Endothelial cell of umbilical vein (primary cell): ENCODE data around the gene PLD6. TPM values are rescaled to one million over a fixed set of nuclear protein-coding genes. Genes with fewer than 3 reads are reported as not detected.

ENCODE experiments used
- BruUV-seq: library from RNA; stranded (reverse); fragments of 400-500 nt; replicated peaks from 2 replicates; lab custom pipeline; 2021; lab: Mats Ljungman, UMichigan
- CTCF ChIA-PET: fragments of 300-600, 350-600 bp; sonication (Branson Sonifier 250); formaldehyde crosslinking; loops from one replicate; lab custom pipeline; 2021; ENCODE audit warnings: antibody characterized with exemption, inconsistent platforms; lab: Charles Lee
- POLR2A ChIA-PET: fragments of 300-600, 350-600 bp; sonication (Branson Sonifier 250); formaldehyde crosslinking; loops from one replicate; lab custom pipeline; 2021; ENCODE audit warnings: antibody characterized with exemption, inconsistent platforms; lab: Charles Lee
- DNase-seq: peaks from one replicate; pipeline ENCODE4 v3.0.0-alpha.2; 2011; ENCODE audit warnings: low read depth, low spot score
- FAIRE-seq: peaks from 2 replicates; lab custom pipeline; 2011; peaks lifted over from hg19 to GRCh38; lab: Jason Lieb, UNC
- H2AFZ ChIP-seq: 2 replicates; pipeline ENCODE4 v1.6.0; 2012; ENCODE audit warnings: low read depth, low read length, control low read depth, inconsistent platforms
- H3K27ac ChIP-seq: 2 replicates; pipeline ENCODE4 v1.5.1; 2011; ENCODE audit warnings: low read depth, mild to moderate bottlenecking, control low read depth, low read length, moderate library complexity; ENCODE audit not compliant: insufficient read depth
- H3K27me3 ChIP-seq, 2 experiments: 2 replicates each; pipeline versions ENCODE4 v1.6.0 to v1.6.1; 2011; ENCODE audit warnings: low read length in 2 of 2, mixed read lengths in 1 of 2; ENCODE audit not compliant: control insufficient read depth in 2 of 2, insufficient read depth in 2 of 2
- H3K36me3 ChIP-seq, 2 experiments: 2 replicates in 1 of 2; 3 replicates in 1 of 2; pipeline ENCODE4 v1.5.1; 2011; ENCODE audit warnings: low read length in 2 of 2, mild to moderate bottlenecking in 1 of 2, moderate library complexity in 1 of 2; ENCODE audit not compliant: control insufficient read depth in 2 of 2, insufficient read depth in 2 of 2; ENCODE audit errors: extremely low read depth in 1 of 2
- H3K4me1 ChIP-seq: 3 replicates; pipeline ENCODE4 v1.5.1; 2011; ENCODE audit warnings: mild to moderate bottlenecking, low read length; ENCODE audit not compliant: control insufficient read depth, insufficient read depth; ENCODE audit errors: extremely low read depth
- H3K4me2 ChIP-seq: 2 replicates; pipeline ENCODE4 v1.6.1; 2011; ENCODE audit warnings: low read length, control low read depth, mixed read lengths; ENCODE audit not compliant: insufficient read depth
- H3K4me3 ChIP-seq, 3 experiments: fragments of 200-600 bp in 1 of 3; sonication (generic), shearing (Covaris generic) in 1 of 3; replicated peaks in 1 of 3; 2 replicates each; pipeline ENCODE4 v1.5.1; 2011 to 2016; ENCODE audit warnings: control low read depth in 3 of 3, low read length in 3 of 3, mild to moderate bottlenecking in 2 of 3, inconsistent platforms in 1 of 3, low read depth in 1 of 3, moderate library complexity in 1 of 3; ENCODE audit not compliant: insufficient read depth in 1 of 3
- H3K79me2 ChIP-seq: 2 replicates; pipeline ENCODE4 v1.6.0; 2012; ENCODE audit warnings: low read length, inconsistent platforms; ENCODE audit not compliant: control insufficient read depth, insufficient read depth
- H3K9ac ChIP-seq: replicated peaks from 2 replicates; pipeline ENCODE3; 2011; ENCODE audit warnings: low read length, control low read depth; ENCODE audit not compliant: insufficient read depth; ENCODE audit errors: extremely low read depth
- H3K9me1 ChIP-seq: replicated peaks from 3 replicates; pipeline ENCODE4 v1.6.0; 2011; ENCODE audit warnings: mild to moderate bottlenecking, low read length; ENCODE audit not compliant: control insufficient read depth, insufficient read depth; ENCODE audit errors: extremely low read depth
- H3K9me3 ChIP-seq: replicated peaks from 2 replicates; pipeline ENCODE4 v1.5.1; 2012; ENCODE audit warnings: low read length, inconsistent platforms; ENCODE audit not compliant: control insufficient read depth, insufficient read depth
- H4K20me1 ChIP-seq: replicated peaks from 2 replicates; pipeline ENCODE3; 2011; ENCODE audit warnings: mild to moderate bottlenecking, low read length; ENCODE audit not compliant: control insufficient read depth, insufficient read depth; ENCODE audit errors: extremely low read depth
- CTCF ChIP-seq, 2 donors: IDR thresholded peaks; 1 replicate in 1 of 2; 2 replicates in 1 of 2; pipeline ENCODE4 v1.5.1; 2011; ENCODE audit warnings: low read length in 2 of 2, mild to moderate bottlenecking in 2 of 2, moderate library complexity in 2 of 2, control low read depth in 1 of 2, inconsistent platforms in 1 of 2, low read depth in 1 of 2; ENCODE audit not compliant: insufficient read depth in 1 of 2; ENCODE audit errors: extremely low read depth in 1 of 2
- EZH2 ChIP-seq: IDR thresholded peaks from 2 replicates; pipeline ENCODE4 v1.6.1; 2012; ENCODE audit warnings: borderline replicate concordance, low read depth, mild to moderate bottlenecking, moderate library complexity, low read length, inconsistent platforms; ENCODE audit not compliant: severe bottlenecking
- FOS ChIP-seq: IDR thresholded peaks from 2 replicates; pipeline ENCODE4 v1.6.1; 2011; ENCODE audit warnings: mild to moderate bottlenecking, low read length, moderate library complexity, borderline replicate concordance; ENCODE audit not compliant: insufficient read depth
- GATA2 ChIP-seq: IDR thresholded peaks from 2 replicates; pipeline ENCODE4 v1.7.0; 2011; ENCODE audit warnings: low read depth, mild to moderate bottlenecking, moderate library complexity, mixed read lengths, low read length; ENCODE audit not compliant: insufficient read length, insufficient read depth
- JUN ChIP-seq: IDR thresholded peaks from 2 replicates; pipeline ENCODE4 v1.6.1; 2011; ENCODE audit warnings: borderline replicate concordance, low read depth; ENCODE audit not compliant: insufficient read length, insufficient read depth
- MAX ChIP-seq: IDR thresholded peaks from 2 replicates; pipeline ENCODE4 v1.6.1; 2011; ENCODE audit not compliant: insufficient read depth, insufficient read length
- MYC ChIP-seq: IDR thresholded peaks from one replicate; pipeline ENCODE4 v1.6.1; 2011; ENCODE audit warnings: mild to moderate bottlenecking, low read depth, low read length
- POLR2A ChIP-seq: IDR thresholded peaks from 2 replicates; pipeline ENCODE4 v1.6.1; 2012; ENCODE audit warnings: low read depth, mild to moderate bottlenecking, control low read depth, low read length
- POLR2AphosphoS5 ChIP-seq: IDR thresholded peaks from 2 replicates; pipeline ENCODE4 v1.6.1; 2012; ENCODE audit warnings: low read depth, mild to moderate bottlenecking, control low read depth, low read length, moderate library complexity; ENCODE audit not compliant: insufficient read depth
- dilution Hi-C: fragments of 300-500 bp; cut with MboI; formaldehyde crosslinking; loops from one replicate; pipeline ENCODE4 v1.15.0; 2019; ENCODE audit warnings: low sequenced_read_pairs; ENCODE audit not compliant: extremely low pct_ligation_motif_present
- intact Hi-C: fragments of 100-400 bp; cut with micrococcal nuclease; formaldehyde crosslinking; loops from one replicate; pipeline ENCODE4 v1.10.0; 2022
- polyA plus RNA-seq, 4 experiments: library from polyadenylated mRNA; depleted of rRNA in 3 of 4; stranded (reverse) in 3 of 4; unstranded in 1 of 4; fragments of >200 nt; gene quantifications; 2 replicates each; pipeline versions ENCODE4 v1.2.1 to v1.2.3, GENCODE V29; 2011 to 2012; ENCODE audit warnings: missing spikeins in 1 of 4
- total RNA-seq: library from RNA; stranded (reverse); gene quantifications from 2 replicates; pipeline ENCODE4 v1.2.3, GENCODE V29; 2021

The PLD6 gene
- total and polyA plus RNA-seq, 2 donors (not counting 3 experiments of a cell fraction or from before 2014, with no cell fraction given), result 2.9 to 4.4 TPM

- Histone ChIP-seq H3K4me1 (peaks cover 24% of the 10 kb centered on the region), H3K27ac (peak overlapping the region; percentile 80), H3K27me3 (no peaks in the 10 kb centered on the region), H2AFZ (no peak overlapping the region), H3K9me3 (no peaks in the 10 kb centered on the region), H4K20me1 (no peaks in the 10 kb centered on the region), H3K4me2 (peak overlapping the region; percentile 38), H3K9ac (no peak overlapping the region), H3K4me3 (no peak overlapping the region), H3K36me3 (peaks cover 24 to 50% of the 10 kb centered on the region in 2 experiments), H3K79me2 (peaks cover 3% of the 10 kb centered on the region), H3K9me1 (no peaks in the 10 kb centered on the region)
- TF ChIP-seq POLR2AphosphoS5, result no peak
- no peak for TF ChIP-seq POLR2A
- no peak for TF ChIP-seq EZH2
- no peak for TF ChIP-seq JUN
- no peak for TF ChIP-seq GATA2
- TF ChIP-seq CTCF (IDR thresholded peaks at IDR 0.05; ENCODE audit: extremely low read depth in 1 of 2, insufficient read depth in 1 of 2, low read depth in 1 of 2, low read length in 2 of 2), result no peak
- TF ChIP-seq FOS, result no peak
- no peak for TF ChIP-seq MAX
- no peak for TF ChIP-seq MYC
- intact Hi-C loops (no loop called here), dilution Hi-C loops (no loop called here)
- CTCF ChIA-PET, result interaction anchor here (0.8 to 3.1 kb wide), 3 partner anchors 10 to 151 kb away, joined by 3 to 40 read pairs (median 3); no protein-coding TSS in a partner anchor
- FAIRE-seq, result no peak
- TSS peak; percentile 26 for BruUV-seq
- POLR2A ChIA-PET, result interaction anchor here (0.6 kb wide), 1 partner anchor 26 kb away, joined by 6 read pairs; no protein-coding TSS in a partner anchor
- DNase-seq, result peak; percentile 11
These were observed 54.6 kb downstream of the PLD6 start for GRCh38 chr17:17151541-17151940.
